Omental fat pad (tissue), 4 donors: ENCODE measurements around the gene KIRREL3. TPM values are rescaled to one million over a fixed set of nuclear protein-coding genes. Genes with fewer than 3 reads are reported as not detected.

Experiments used
- ATAC-seq: fragments of 150-250 bp; one replicate; pipeline ENCODE4 v1.9.1; 2016; ENCODE audit warnings: mild to moderate bottlenecking, moderate library complexity; ENCODE audit not compliant: low FRiP score
- DNase-seq: peaks from one replicate; pipeline ENCODE4 v3.0.0-alpha.2; 2019; ENCODE audit warnings: low spot score
- total RNA-seq, 4 donors: library from RNA; depleted of rRNA; stranded (reverse); fragments of >200 nt; gene quantifications; one replicate each; pipeline ENCODE4 v1.1.0, GENCODE V29; 2016
- TF ChIP-seq, protein P1 (sequence below), 3 donors: fragments of 450-650 bp; IDR thresholded peaks; one replicate each; pipeline ENCODE4 v1.5.1; 2016 to 2017; ENCODE audit warnings: antibody characterized with exemption in 3 of 3, mild to moderate bottlenecking in 3 of 3, moderate library complexity in 2 of 3

Gene KIRREL3
- total RNA-seq, 4 donors from 2014 or later, result 0.09 to 0.60 TPM; not detected in 2

DNA sequence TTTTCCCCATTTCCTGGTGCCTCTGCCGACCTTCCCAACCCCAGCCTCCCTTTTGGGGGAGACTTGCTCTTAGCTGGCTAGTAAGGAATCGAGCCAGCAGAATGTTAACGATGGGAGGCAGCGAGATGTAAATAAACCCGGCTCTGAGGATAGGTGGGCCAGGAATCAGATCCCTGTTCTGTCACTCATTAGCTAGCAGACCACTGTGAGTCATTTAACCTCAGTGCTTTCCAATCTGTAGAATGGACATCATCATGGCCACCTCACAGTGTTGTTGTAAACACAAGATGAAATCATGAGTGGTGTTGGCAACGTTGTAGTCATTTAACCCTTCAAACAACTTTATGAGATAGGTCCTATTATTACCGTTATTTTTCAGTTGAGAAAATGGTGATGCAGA is 208.6 kb downstream of the KIRREL3 start:
- DNase-seq (no peak), ATAC-seq (no peak)
- TF ChIP-seq, protein P1, sequence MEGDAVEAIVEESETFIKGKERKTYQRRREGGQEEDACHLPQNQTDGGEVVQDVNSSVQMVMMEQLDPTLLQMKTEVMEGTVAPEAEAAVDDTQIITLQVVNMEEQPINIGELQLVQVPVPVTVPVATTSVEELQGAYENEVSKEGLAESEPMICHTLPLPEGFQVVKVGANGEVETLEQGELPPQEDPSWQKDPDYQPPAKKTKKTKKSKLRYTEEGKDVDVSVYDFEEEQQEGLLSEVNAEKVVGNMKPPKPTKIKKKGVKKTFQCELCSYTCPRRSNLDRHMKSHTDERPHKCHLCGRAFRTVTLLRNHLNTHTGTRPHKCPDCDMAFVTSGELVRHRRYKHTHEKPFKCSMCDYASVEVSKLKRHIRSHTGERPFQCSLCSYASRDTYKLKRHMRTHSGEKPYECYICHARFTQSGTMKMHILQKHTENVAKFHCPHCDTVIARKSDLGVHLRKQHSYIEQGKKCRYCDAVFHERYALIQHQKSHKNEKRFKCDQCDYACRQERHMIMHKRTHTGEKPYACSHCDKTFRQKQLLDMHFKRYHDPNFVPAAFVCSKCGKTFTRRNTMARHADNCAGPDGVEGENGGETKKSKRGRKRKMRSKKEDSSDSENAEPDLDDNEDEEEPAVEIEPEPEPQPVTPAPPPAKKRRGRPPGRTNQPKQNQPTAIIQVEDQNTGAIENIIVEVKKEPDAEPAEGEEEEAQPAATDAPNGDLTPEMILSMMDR (IDR thresholded peaks at IDR 0.05), result no peak

DNA sequence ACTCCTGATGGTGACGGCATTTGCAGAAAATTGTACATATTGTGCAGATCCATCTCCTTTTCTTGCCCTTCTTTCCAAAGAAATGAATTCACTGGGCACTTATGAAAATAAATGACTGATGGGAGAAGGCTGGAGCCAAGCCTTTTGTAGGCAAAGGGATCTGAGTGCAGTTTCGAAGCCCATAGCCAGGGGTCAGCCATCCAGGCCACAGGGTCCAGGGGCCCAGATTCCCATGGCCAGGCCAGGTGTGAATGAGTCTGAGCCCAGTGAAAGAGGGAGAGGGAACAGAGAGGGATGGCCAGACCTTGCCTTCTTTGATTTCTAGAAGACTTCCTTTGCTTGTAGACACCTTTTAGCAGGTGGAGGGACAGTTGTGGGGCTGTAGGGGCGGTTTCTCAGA is 209.1 kb downstream of the KIRREL3 start:
- no peak for ATAC-seq
- TF ChIP-seq, protein P1 (IDR thresholded peaks at IDR 0.05), result no peak
- no peak for DNase-seq

DNA sequence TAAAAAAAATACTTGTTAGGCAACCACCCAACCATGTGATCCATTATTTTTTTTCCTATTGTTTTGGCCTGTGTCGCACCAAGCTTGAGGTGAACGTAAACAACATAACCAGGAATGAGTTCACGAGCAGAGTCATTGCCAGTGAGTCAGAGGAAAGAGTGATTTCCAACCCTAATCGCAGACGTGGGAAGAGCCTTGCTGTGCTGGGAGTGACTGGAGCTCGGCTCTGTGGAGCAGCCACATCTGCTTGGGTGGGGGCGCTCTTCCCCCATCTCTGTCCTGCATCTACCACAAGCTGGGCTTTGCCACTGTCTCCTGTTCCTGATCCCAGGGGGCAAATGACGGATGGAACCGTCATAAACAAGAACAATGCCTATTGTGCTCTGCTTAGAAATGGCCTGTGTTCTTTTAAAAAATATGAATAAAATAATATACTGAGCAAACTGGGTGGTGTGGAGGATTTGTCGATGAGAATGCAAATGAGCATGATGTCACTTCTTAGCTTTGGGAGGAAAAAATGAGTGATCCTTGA is 210.0 kb downstream of the KIRREL3 start:
- peak; percentile 41 for ATAC-seq
- TF ChIP-seq, protein P1 (IDR thresholded peaks at IDR 0.05), result no peak

DNA sequence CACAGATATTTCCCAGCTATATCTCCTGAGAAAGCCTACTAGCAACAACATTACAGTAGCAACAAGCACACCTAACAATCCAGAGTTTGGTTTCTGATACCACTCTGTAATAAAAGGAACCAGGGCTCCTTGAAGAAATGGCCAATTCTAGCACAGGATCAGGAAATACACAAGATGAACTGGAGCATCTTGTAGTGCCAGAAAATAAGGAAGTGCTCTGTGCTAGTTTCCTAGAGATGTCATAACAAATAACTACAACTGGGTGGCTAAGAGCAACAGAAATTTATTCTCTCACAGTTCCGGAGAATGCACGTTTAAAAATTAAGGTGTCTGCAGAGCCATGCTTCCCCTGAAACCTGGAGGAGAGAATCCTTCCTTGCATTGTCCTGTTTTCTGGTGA is 217.8 kb downstream of the KIRREL3 start:
- TF ChIP-seq, protein P1 (IDR thresholded peaks at IDR 0.05), result no peak
- ATAC-seq, result no peak

More for the DNA sequence above, 210.0 kb downstream of the KIRREL3 start:
- no peak for DNase-seq

DNA sequence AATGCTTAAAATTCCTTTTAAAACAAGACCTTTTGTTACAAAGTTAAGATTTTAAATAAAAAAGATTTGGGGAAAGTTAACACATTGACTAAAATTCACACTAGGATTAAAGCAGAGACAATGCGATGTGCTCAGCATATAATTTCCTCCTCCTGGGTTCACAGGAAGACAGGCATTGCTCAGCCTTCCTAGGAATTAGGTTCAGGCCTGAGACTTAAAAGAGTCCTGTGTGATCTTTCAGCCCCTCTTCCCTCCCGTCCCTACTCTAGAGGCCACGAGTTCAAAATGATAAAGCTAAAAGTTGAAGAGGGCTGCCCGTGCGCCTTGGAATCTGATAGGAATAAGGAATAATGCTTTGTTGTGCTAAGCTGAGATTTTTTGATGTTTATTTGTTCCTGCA is 218.6 kb downstream of the KIRREL3 start:
- ATAC-seq (no peak), DNase-seq (no peak)
- TF ChIP-seq, protein P1 (IDR thresholded peaks at IDR 0.05), result no peak

More for the DNA sequence above, 217.8 kb downstream of the KIRREL3 start:
- no peak for DNase-seq

DNA sequence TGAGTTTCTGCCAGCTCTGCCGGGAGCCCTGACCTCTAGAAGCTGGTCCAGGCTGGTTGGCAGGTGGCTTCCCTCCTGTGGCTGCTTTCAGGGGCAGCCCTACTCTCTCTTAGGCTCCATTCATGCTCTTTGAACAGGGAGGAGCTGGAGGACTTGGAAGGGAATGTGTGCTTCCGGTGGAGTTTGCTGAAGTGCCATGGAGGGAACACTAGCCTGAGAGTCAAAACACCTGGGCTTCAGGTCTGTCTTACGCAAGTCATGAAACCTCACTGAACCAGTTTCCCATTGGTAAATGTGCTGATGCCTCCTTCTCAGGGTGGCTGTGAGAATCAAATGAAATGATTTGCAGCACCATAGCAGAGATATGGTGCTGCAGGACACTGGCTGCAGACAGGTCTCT is 224.5 kb downstream of the KIRREL3 start:
- ATAC-seq, result no peak
- TF ChIP-seq, protein P1 (IDR thresholded peaks at IDR 0.05), result no peak
- DNase-seq, result no peak

DNA sequence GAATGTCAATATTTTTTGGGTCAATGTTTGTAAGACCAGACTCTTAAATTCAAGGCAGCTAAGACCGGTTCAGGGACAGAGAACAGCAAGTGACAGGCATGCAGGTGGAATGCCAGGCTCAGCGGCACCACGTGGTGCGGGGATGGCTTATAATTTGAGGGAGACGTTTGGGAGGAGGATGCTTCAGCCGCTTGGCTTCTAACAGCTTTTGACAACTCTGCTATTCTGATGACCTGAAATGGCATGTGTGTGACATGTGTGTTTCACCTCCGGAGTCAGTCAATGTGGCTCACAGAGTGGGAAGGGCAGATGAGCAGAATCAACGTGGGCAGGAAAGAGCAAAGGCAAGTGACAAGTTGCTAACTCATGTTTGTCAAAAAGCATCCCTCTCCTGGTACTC is 228.3 kb downstream of the KIRREL3 start:
- DNase-seq (no peak), ATAC-seq (no peak)
- TF ChIP-seq, protein P1 (IDR thresholded peaks at IDR 0.05), result no peak
